GM21737 (cell line): ENCODE measurements around the gene SIK1.
"Not testable (repeated sequence)": the region's sequence is repeated elsewhere in the genome, so short reads cannot be mapped to it uniquely, and the experiment has no call there.

Source experiments
- ATAC-seq: cut with Tn5 transposase; IDR thresholded peaks from one replicate; pipeline ENCODE4 v1.9.1; 2021; ENCODE audit warnings: mild to moderate bottlenecking, moderate library complexity; ENCODE audit not compliant: unreplicated experiment

The SIK1 gene

GRCh38 chr21:43398000-43398399, 28.9 kb downstream of the SIK1 start:
- not testable (repeated sequence) for ATAC-seq

- not testable (repeated sequence) for ATAC-seq
Measured at GRCh38 chr21:43397439-43397808, 29.5 kb downstream of the SIK1 start.

GRCh38 chr21:43396788-43397438, 30.0 kb downstream of the SIK1 start:
- not testable (repeated sequence) for ATAC-seq

DNA sequence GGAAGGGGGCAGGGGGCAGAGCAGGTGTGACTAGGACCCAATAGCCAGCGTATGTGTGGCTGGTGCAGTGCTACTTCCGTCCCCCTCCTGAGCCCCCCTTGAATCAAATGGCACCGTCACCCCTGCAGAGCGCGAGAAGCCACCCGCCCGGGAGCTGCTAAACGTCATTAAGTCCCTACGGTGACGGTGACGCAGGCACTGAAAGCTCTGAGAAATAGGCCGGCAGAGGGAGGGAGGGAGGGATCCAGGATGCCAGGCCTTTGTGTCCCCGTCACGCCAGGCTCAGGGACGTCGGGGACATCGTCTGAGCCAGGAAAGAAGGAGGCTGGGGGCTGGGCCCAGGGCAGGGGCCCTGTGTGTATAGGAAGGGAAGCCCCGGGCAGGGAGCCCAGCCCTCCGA, 43.6 kb downstream of the SIK1 start:
- not testable (repeated sequence) for ATAC-seq

- not testable (repeated sequence) for ATAC-seq
Measured at GRCh38 chr21:43382902-43383301, 44.0 kb downstream of the SIK1 start.

GRCh38 chr21:43380852-43381533, 45.9 kb downstream of the SIK1 start:
- not testable (repeated sequence) for ATAC-seq

DNA sequence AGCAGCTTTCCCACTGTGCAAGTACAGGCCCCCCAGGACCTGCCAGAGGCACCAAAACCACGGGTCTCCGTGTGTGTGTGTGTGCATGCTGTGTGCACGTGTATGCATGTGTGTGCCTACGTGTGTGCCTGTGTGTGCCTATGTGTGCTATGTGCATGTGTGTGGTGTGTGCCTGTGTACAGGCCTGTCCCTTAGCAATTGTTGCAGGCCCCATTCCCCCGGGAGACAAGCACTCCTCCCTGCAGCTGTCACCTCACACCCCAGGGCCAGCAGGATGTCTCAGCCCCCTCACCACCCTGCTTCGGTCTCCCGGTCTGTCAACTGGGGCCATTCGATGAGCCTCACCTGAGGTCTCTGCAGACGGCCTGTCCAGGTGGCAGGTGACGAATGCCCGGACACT, 46.6 kb downstream of the SIK1 start:
- not testable (repeated sequence) for ATAC-seq

GRCh38 chr21:43379626-43380122, 47.3 kb downstream of the SIK1 start:
- not testable (repeated sequence) for ATAC-seq

DNA sequence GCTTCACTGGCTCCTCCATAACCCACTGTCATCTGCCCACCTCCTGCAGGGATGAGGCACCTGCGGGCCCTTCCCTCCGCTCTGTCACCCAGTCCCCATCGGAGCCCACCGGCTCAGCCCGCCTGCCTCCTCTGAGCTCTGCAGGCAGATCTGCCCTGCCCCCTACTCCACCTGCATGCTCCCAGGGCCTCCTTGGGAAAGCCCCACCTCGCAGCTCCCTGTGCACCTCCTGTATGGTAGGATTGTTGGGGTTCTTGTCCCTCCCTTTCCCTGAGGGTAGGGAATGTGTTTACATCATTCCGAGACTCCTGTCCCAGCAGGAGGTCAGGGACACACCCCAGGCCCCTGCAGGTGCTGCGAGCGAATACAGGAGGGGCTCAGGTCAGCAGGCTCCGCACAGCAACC, 50.5 kb downstream of the SIK1 start:
- no peak for ATAC-seq

- no peak for ATAC-seq
Measured at GRCh38 chr21:43375837-43376477, 51.0 kb downstream of the SIK1 start.

DNA sequence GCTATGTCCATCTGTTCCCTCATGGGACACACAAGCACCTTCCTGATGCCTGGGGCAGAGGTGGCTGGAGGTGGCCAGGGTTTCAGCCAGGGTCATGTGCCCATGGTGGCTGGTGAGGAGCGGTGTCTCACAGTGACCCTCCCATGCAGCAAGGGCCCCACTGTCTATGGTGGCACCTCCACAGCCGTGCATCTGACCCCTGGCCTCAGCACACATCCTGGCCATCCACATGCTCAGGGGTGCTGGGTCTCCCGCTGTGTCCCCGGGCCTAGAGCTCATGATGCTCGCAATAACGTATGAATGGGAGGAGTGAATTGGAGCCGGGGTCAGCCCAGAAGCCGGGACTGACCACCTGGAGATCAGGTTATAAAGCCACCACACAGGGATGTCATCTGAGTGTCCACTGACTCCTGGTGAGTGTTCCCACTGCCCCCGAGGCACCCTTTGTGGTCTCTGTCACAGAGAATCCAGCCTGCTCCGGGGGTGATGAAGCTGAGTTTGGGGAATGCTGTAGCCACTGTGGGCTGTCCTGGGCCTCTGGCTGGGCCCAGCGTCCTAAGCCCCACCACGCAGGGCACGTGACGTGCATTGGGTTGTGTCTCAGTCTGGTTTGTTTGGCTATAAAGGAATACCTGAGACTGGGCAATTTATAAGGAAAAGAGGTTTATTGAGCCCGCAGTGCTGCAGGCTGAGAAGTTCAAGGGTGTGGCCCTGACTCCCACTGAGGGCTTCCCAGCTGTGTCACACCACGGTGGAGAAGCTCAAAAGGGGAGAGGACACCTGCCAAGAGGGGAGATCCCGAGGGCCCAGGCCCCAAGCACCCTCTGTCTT, 51.7 kb downstream of the SIK1 start:
- no peak for ATAC-seq

DNA sequence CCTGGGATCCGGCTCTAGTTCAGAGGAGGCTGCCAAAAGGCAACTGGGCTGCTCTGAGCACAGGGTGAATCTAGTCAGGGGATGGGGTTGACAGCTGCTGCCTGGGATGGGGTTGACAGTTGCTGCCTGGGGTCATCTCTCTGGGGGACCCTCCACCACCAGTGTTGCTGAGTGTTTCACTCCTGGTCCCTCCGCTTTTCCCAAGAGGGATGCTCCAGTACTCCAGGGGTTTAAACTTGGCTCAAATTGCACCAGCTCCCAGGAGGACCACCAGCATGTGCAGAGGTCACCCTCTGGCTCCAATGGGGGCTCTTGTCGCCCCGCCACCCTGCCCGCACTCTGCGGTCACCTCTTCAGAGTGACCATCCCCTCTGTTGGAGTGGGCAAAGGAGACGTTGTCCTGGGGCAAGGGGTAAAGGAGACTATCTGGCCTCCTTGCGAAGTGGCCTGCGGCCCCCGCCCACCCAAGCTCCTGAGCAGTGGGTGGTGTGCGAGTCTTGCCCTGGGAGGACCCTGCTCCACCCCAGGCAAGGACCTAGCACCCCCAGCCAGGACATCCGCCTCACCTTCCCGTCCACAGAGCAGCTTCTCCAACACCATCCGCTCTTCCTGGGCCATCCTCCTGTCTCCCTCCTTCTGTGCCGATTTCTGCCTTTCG, 52.6 kb downstream of the SIK1 start:
- ATAC-seq = no peak

DNA sequence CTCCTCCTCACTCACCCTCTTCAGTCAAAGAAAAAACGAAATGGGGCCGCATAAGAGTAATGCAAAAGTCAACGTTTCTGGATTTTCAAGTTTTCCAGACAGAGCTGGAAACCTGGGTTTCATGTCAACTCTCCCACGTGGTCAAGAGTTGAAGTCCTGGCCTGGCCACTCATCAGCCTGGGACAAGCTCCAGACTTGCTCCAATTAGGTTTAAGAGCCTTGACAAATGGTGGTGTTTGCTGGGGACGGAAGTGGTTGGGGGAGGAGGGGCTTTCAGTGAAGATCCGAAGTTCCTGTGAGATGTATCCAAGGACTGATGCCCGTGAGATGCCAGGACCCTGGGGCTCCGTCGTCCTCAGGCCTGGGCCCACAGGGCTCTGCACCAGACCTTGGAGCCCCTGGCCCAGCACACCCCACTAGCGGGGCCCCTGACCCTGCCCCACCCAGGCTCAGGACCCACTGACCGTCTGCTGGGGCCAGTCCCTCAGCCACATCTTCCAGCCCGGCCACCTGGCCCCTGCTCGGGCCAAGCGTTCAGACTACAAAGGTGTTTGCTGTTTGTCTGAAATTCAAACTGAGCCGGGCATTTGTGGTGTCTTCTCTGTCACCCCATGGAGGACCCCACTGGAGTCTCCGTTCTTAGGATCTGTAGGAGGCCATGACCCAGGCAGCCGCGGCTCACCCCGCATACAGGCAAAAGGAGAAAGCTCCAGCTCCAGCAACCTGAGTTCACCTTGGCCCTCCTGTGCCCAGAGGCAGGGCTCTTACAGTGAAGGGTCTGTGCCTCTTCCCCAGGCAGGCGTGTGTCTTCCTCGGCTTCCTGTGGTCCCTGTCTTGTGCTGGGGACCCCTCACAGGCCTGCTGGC, 53.3 kb downstream of the SIK1 start:
- ATAC-seq = no peak

DNA sequence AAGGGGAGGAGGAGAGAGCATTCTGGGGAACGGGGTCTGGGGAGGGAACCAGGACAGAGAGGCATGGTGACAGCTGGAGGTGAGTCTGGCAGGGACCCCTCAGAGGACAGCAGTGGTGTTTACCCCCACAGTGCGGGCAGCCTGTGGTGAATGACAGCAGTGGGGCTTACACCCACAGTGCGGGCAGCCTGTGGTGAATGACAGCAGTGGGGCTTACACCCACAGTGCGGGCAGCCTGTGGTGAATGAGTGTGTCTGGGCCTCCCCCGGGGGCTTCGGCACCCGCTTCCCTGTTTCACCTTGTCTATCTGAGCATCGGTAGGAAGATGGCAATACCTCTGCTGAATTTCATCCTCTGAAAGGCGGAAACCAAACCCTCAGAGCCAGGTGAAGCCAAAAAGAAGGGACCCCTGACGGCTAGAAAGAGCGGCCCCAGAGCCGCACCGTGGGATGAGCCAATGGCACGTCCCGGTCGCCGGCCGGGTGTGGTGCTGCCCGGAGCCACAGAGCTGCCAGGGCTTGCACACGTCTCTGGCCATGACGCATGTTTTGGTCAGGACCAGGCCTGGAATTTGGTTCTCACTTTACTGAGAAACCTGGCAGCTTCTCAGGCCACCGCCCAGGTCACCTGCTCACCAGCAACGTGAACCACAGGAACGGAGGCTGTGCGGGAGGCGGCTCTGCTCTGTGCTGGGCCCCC, 54.1 kb downstream of the SIK1 start:
- no peak for ATAC-seq

DNA sequence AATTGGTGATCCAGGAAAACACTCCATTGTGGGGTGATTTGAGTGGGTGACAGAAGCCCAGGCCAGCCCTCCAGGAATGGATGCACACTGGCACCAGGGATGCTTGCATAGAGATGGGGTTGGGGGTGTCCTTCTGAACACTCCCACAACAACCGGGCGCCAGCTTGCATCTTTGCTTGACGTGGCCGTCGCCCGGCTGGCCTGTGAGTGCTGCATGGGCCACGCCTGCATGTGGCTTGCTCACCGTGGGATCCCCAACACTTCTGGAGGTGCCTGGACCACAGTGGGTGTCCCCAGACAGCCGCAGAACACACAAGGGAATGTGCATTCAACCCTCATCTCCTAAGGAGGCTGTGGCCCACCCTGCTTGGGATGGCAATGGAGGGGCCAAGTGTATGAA, 55.1 kb downstream of the SIK1 start:
- ATAC-seq = no peak

DNA sequence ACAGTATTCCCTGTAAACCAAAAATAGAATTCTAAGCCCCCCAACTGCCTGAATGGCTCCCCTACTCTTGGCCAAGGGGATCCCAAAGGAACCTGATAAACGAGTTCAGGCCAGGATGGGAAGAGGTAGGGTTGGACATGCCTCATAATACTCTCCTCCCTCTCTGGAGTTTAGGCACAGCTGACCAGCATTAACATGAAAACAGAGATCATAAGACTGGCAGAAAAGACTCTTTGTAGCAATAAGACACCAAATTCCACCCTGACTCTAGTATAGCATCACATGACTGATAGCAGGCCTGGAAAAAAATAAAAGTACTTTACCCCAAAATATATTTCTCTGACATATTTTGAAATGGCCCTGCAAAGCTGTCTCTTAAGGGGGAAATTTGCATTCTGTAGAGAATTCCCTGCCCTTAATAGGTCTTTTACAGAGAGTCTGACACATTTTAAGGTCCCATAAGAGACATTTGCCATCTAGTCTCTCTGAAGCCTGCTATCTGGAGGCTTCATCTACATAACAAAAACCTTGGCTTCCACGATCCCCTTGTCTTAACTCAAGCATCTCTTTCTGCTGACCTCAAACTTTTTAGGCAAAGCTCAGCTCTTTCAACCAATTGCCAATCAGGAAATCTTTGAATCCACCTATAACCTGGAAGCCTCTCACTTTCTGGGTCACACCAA, 55.9 kb downstream of the SIK1 start:
- ATAC-seq = no peak

DNA sequence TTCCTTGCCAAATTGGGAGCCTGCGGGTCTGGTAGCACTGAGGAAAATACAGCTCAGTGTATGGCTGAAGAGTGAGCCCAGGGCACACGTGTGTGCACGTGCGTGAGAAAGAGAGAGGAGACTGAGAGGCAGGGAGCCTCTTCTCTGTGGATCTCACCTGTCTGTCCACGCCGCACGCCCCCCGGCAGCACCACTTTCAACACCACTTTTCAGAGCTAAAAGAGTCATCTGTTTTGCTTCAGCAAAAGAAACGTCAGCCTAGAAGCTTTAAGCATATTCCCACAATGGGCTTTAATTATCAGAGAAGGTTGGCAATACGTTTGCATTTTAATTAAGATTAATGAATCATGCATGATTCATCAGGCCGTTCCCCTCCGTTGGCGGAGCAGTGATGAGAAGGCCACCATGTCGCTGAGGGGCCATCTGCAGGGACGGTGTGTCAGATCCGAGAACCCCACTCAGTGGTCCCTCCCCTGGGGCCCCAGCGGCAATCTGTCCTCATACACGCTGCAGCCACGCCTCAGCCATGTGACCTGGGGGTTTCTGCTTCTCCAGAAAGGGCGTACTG, 56.8 kb downstream of the SIK1 start:
- ATAC-seq = no peak

GRCh38 chr21:43369596-43370090, 57.3 kb downstream of the SIK1 start:
- ATAC-seq = no peak
